ENCODE measurements around the gene FXYD6. TPM values are rescaled to one million over a fixed set of nuclear protein-coding genes. Genes with fewer than 3 reads are reported as not detected.

The FXYD6 gene
- total and polyA plus RNA-seq, 9 of the 15 experiments (the other 6 are each of a cell fraction or from before 2014, with no cell fraction given) = 0.07 to 0.35 TPM; not detected in 7

- TF ChIP-seq REST (IDR thresholded peaks at IDR 0.05; ENCODE audit: borderline replicate concordance) (no peak), REST (CRISPR knock-in tag; IDR thresholded peaks at IDR 0.05; ENCODE audit: low read depth) (no peak)
Observed at GRCh38 chr11:117887431-117888138, 11.1 kb upstream of the FXYD6 start (continued).

All from K562 (cell line).